Cortex of kidney (tissue), 1 donor: ENCODE results near the gene USP53.
"Not testable (repeated sequence)": the region's sequence is repeated elsewhere in the genome, so short reads cannot be mapped to it uniquely, and the experiment has no call there.

Experiments used
- DNase-seq: peaks from one replicate; lab custom pipeline; 2025; lab: John Stamatoyannopoulos, UW

USP53 gene

DNA sequence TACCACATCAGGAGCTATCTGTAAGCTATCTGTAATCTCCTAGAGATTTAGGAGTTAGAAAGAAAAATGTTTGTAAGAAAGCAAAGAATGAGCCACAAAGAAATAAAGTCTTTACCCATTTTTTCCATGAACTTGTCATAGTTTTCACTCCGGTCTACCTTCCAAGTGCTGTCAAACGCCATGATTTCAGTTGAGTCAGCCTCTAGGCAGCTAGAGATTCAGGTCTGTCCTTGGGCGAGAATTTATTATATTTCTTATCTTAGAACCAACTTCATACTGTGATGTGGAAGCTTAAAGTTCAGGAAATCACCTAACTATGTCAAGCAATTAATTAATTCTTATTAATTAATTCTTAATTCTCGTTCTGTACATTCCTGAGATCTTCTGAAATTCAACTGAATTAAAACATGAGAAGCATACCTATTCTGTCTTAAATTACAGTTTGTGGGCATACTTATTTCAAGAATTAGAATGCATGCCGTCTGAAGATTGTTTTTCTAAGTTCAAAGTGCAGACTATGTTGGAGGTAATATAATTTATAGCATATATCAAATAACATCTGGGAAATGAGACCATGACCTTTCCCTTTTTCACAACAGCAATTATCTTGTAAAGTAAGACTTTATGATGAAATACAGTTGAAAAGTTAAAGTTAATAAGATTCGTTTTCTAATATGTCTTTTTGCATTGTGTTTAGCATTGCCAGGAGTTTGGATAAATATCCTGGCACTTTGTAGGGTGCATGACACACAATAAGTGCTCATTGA lies 109.6 kb downstream of the USP53 start, which contains the start of gene FABP2:
TSS of gene FABP2 (minus strand) at position 218 of the 767 bp plus-strand sequence. CDS start at position 182, 36 bp downstream.
- DNase-seq, result no peak

DNA sequence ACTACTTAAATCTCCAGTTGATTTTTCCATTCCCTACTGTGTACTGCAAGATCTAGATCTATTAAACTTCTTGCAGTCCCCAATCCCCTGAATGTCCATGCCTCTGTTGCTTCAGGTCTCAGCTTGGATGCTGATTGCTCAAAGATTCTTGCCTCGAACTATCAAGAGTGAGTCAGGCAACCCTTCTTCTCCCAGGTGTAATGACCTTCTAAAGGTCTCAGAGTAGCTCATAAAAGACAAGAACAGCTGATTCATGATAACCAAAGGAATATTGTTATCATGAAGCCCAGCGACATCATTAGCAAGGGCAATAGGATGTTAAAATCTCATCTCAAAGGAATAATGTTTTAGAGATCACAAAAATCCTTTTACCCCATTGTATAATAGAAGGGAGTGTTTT lies 116.2 kb downstream of the USP53 start:
- no peak for DNase-seq

GRCh38 chr4:119329835-119330620 lies 117.5 kb downstream of the USP53 start:
- DNase-seq, result no peak

DNA sequence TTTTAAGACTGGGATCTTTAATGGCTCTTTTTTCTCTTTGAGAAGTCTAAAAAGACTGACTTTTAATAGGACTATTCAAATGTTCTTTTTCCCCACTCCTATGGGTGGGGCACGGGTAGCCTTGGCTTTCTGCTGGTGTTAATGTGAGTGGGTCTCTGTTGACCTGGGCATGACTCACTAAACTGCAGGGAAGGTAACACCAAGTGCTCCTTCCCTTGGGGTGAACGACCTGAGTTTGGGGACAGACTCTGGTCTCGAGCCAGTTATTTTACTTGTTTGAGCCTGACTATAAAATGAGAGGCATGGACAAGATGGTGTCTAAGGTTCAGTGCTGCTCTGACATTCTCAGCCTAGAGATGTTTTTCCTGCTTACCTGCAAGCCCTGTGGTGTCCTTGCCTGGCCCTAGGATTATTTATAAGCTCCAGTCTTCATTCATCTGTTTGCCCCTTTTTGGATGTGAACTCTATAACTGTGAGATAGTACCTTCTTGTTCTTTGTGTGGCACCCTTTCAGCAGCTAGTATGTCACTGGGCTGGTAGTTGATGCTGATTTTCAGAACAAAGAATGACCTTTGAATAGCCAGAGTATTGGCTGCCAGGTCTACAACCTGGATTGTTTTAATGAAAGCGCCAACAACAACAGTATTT lies 123.9 kb downstream of the USP53 start:
- DNase-seq, result not testable (repeated sequence)

- DNase-seq, result no peak
Measured at GRCh38 chr4:119337010-119337409, 124.5 kb downstream of the USP53 start.

DNA sequence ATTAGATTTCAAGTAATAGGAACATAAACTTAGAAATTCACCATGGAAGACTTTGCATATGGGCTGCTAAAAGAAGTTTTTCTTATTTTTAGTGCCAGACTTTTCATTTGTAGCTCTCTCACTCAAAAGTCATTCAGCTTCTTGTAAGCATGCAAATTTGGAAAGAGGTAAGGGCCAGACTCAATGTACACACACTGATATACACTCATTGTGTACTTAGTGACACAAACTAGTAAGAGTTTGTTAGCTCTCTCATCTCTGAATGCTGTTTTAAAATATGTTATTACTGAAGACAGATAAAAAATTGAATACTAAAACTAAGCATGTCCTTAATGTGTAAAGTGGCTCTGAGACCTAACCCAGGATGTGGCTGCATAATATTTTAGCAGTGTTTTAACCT lies 127.4 kb downstream of the USP53 start:
- not testable (repeated sequence) for DNase-seq

- not testable (repeated sequence) for DNase-seq
Measured at GRCh38 chr4:119343293-119343692, 130.8 kb downstream of the USP53 start.
